HG03354 (cell line): ENCODE data around the gene PIAS2.
"Not testable (repeated sequence)": the region's sequence is repeated elsewhere in the genome, so short reads cannot be mapped to it uniquely, and the experiment has no call there.

Source experiments
- ATAC-seq: cut with Tn5 transposase; IDR thresholded peaks from one replicate; pipeline ENCODE4 v1.9.1; 2021; ENCODE audit warnings: mild to moderate bottlenecking; ENCODE audit not compliant: unreplicated experiment, poor library complexity, severe bottlenecking

The PIAS2 gene

DNA sequence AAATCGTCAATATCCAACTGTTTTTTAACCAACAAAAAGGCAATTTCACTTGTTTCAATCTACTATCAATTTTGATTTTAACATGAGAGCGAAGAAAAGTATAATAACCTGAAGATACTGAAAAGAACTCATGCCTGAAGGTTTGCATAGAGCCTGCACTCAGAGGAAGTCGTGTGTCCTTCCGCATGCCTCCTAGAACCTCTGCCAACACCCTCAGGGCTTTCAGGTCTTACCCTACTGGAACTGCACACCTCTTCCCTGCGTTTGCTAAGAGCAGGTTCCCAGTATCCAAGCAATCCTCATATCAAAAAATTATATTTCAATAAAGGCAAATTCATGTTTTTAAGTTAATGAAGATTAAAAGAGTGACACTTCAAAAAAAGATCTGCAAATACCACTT, 74.7 kb downstream of the PIAS2 start:
- ATAC-seq: no peak

DNA sequence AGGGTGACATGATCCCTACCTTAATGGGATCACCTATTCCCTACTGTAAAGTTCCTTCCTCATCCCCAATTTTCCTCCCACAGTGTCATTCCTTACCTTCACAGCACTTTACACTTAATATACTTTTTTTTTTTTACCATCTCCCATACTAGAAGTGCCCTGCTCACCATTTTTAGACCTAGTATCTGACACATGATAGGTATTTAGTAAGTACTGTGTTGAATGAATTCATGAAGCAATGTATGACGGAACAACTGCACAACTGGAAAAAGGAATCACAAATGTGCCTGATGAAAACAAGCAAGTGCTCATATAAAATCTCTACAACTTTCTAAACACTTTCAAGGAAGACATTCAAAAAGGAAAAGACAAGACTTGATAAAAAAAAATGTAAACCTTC, 83.4 kb downstream of the PIAS2 start:
- ATAC-seq: no peak

DNA sequence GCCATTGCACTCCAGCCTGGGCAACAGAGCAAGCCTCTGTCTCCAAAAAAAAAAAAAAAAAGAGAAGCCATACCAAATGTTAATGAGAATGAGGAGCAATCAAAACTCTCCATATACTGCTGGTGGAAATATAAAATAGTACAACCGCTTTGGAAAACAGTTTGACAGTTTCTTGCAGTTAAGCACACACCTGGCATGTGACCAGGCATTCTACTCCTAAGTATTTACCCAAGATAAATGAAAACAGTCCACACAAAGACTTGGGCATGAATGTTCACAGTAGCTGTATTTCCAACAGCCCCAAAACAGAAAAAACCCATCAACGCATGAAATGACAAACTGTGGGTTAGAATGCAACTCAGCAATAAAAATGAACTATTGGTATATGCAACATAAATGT, 84.5 kb downstream of the PIAS2 start:
- ATAC-seq: no peak

- not testable (repeated sequence) for ATAC-seq
These were observed 84.9 kb downstream of the PIAS2 start for GRCh38 chr18:46832422-46832821.

GRCh38 chr18:46831434-46831833, 85.9 kb downstream of the PIAS2 start:
- ATAC-seq: no peak

- ATAC-seq: no peak
These were observed 86.7 kb downstream of the PIAS2 start for GRCh38 chr18:46830633-46831032.

DNA sequence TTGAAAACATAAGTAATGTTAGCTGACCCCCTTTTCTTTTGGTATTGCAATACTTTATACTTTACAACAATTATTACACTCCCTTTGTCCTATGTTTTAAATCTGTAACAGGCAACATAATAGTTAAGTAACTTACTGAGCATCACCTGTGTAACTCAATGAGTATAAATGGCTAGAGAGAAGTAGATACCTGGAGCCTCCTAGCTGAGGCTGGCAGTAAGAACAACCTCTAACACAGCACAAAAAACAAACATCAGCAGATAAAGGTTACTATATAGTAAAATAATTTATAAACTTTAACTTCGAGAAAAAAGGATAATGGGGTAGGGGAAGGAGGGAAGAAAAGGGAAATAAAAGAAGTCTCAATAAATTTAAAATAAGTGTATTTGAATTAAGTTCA, 87.4 kb downstream of the PIAS2 start:
- no peak for ATAC-seq

DNA sequence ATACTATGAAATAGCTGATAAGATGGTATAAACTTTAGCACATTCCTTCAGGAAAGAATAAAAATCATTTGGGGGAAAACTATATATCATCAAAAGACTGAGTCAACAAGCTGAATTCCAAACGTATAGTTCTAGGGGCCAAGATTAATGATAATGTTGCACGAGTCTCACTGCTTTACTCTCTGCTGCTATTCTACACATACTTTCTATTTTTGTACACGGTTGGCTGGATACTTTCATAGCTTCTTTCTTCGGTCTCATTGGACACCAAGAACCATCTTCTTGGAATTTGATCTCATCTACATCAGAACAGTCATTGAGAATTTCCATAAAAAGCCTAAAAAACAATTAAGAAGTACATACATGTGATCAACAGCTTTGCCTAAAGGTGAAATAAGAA, 87.8 kb downstream of the PIAS2 start:
- no peak for ATAC-seq

- no peak for ATAC-seq
These were observed 95.2 kb downstream of the PIAS2 start for GRCh38 chr18:46821856-46822711.

DNA sequence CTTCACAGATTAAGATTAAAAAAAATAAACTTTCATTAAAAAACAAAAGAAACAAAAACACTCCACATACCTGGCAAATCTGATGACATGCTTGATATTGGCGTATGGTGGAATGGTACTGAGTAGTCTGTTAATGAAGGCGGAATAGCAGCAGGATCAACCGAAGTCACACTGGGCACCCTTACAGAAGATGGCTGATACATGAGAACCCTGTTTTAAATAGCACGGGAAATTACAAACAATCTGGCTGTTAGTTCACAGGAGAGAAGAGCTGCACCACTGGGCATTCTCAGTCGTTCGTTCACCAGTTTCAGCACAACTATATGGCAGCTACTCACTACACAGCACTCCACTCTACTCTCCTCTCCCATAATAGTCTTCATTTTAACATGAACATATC, 96.4 kb downstream of the PIAS2 start:
- ATAC-seq: no peak

DNA sequence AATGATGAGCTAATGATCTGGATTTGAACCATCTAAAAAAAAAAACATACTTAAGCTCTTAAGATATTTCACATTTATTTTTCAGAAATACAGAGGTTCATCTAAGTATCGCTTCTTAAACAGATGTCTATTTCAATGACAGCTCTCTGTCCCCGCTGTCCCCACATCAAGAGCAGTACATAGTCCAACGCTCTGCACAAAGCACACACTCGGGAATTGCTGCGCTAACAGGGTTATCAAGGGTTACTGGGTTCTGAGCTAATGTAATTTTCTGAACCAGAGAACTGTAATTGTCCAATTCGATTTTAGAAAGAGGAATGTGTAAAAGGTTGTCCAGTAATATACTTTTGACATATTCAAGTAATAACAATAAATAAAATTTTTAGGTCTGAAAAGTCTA, 101.6 kb downstream of the PIAS2 start:
- ATAC-seq: no peak

- ATAC-seq: no peak
These were observed 102.9 kb downstream of the PIAS2 start for GRCh38 chr18:46814399-46814798.

DNA sequence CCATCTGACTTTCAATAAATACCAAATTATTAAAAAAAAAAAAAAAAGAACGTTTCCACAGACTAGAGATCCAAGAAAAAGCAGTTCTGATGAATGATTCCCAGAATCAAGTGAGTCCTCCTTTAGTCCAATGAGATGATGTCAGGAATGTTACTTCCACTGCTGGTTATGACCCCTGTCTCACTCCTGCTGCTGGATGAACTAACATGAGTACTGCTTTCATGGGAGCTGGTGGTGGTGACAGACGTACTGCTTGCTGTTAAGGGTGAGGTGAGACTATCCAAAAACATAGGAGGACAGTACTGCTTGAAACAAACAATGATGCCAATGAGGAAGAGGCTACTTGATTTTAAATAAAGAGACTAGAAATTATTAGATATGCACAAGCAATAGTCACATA, 105.0 kb downstream of the PIAS2 start:
- no peak for ATAC-seq

DNA sequence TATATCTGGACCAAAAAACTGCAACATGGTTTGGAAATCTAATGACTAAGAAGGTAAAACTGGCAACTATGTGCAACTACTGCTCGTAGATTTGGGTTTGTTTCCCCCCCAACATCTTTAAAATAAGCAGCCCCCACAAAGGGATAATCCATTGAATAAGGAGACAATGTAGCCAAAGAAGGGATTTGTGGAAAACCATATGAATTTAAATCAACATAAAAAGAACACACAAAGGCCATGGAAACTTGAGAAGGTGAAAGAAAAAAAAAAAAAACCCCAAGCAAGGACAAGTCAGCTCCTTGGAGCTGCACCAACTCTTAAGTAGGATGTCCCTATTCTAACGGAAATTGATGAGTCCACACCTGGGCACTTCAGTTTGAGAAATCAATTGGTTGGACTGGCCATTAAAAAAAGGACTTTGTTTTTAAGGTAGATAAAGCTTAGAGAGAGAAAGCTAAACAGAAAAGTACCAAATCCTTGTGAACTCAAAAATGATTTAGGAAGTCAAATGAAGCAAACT, 106.8 kb downstream of the PIAS2 start:
- no peak for ATAC-seq

GRCh38 chr18:46809145-46809544, 108.2 kb downstream of the PIAS2 start:
- ATAC-seq: no peak

DNA sequence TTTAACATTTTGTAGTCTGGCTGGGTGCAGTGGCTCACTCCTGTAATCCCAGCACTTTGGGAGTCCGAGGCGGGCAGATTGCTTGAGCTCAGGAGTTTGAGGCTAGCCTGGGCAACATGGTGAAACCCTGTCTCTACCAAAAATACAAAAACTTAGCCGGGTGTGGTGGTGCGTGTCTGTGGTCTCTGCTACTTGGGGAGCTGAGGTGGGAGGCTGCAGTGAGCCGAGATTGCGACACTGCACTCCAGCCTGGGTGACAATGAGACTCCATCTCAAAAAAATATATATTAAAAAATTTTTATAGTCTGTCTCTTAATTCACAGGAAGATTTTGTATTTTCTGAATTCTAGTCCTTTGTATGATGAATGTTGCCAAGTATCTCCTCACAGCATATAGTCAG, 121.4 kb downstream of the PIAS2 start:
- not testable (repeated sequence) for ATAC-seq

GRCh38 chr18:46794607-46795006, 122.7 kb downstream of the PIAS2 start:
- ATAC-seq: no peak

DNA sequence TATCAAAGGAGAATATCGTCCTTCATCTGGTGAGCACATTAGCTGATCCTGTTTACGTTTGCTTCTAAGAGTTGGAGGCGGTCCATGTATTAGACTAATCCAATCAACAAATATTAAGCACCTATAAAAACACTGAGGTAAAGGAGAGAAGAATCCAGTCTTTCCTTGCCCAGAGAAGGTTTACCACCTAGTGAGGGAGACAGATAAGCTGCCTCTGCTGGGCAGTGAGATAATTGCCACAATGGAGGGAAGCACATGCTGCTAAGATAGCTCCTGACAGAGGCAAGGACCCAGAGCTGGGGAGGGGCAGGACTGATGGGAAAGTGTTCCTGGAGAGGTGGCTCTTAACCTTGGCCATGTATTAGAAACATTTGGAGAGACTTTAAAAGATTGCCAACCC, 123.7 kb downstream of the PIAS2 start:
- ATAC-seq: no peak

DNA sequence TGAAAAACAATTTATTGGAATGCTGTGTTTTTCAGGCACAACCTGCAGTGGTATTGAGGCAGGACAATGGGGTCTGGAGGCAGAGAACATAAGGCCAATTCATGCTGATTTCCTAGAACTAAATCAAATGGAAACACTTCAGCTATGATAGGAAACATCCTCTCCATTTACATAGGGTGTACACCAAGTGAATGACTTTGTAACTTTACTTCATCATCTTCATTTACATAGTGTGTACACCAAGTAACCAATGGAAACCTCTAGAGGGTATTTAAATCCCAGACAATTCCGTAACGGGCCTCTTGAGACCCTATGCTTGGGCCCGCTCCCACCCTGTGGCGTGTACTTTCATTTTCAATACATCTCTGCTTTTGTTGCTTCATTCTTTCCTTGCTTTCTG, 128.2 kb downstream of the PIAS2 start:
- ATAC-seq: no peak

DNA sequence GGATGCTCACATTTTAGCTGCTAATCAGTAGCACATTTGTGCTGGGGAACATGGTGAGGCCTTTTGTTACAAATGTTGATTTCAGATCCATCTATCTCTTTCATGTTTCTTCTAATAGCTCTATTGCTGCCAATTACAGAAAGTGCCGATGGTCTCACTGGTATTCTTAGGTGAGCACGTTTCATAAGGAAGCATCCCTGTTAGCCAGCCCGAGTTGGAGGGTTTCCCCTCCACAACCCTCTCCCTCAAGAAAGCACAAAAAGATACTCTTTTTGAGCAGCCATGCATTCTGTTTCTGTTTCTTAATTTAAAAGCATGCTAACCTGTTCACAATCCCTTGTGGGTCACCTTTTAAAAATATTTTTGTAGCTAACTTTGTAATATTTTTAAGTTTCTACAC, 129.6 kb downstream of the PIAS2 start:
- no peak for ATAC-seq

GRCh38 chr18:46772357-46772756, 144.9 kb downstream of the PIAS2 start:
- ATAC-seq: no peak

- ATAC-seq: no peak
These were observed 146.2 kb downstream of the PIAS2 start for GRCh38 chr18:46771141-46771540.
